SIG-M5 (cell line): ENCODE results near the gene SH3RF3.

ENCODE experiments used
- DNase-seq: peaks from one replicate; lab custom pipeline; 2025; lab: John Stamatoyannopoulos, UW

Gene SH3RF3

DNA sequence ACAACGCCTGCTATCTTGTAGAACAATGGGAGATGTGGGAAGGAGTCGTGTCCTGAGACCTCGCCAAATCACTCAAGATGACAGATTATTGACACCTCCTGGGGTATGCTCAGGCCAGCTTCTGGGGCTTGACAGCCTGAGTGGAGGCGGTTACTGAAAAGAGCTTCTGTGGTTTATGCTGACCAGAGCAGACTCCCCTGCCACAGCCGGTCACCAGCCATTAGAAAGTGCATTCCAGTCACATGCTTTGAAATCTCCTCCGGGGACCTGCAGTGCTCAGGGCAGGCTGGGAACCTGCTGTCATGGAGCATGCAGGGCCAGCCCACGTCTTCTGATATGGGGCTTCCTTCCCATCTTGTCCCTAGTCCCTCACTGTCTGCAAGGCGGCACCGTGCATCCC is 268.9 kb downstream of the SH3RF3 start:
- no peak for DNase-seq

DNA sequence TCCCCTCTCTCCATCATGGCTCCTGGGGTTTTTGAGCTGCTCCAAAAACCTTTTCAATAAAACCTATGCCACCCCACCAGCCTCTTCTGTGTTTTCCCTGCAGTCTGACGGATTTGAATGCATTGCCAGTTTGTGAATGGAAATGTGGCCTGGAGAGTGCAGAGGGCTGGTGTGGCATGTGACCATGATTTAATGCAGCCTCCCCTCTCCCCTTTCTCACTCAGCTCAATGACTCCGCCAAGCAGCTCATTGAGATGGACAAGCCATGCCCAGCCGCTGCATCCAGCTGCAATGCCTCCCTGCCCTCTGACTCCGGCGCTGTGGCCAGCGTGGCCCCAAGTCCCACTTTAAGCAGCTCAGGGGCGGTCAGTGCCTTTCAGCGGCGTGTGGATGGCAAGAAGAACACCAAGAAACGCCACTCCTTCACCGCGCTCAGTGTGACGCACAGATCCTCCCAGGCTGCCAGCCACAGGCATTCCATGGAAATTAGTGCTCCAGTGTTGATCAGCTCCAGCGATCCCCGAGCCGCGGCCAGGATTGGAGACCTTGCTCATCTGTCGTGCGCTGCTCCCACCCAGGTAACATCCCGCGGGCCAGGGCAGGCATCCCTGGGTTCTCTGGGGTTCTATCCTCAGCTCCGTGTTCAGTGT is 269.5 kb downstream of the SH3RF3 start:
- DNase-seq: no peak

DNA sequence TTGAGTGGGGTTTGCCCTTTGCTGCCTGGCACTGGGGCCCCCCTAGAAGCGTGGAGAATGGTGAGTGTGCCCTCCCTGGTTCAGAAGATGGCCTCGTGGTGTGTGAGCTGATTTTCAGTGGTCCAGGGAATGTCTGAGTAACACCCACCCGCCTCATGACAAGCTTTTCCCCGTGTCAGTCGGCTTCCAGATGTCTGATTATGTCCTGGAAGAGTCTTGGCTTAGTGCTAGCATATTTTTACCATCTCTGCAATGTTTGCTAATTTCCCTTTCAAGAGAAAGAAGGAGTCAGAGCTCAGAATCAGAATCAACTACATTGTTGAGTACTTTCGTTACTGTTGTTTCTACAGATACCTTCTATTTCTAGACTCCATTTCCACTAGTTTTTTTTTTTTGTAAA is 270.1 kb downstream of the SH3RF3 start:
- no peak for DNase-seq

DNA sequence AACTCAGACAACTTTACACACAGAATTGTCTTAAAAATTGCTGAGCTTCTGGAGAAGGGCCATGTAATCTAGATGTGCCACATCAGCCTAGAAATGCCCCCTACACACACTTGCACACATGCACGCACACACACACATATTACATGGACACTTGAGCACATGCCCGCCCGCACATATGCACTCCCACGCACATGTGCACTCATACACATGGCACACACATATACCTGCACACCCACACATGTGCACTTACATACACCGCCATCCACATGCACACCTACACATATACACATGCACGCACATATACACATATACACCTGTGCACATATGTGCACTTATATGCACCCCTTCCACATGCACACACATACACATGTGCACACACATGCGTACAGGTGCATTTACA is 271.1 kb downstream of the SH3RF3 start:
- DNase-seq: no peak

DNA sequence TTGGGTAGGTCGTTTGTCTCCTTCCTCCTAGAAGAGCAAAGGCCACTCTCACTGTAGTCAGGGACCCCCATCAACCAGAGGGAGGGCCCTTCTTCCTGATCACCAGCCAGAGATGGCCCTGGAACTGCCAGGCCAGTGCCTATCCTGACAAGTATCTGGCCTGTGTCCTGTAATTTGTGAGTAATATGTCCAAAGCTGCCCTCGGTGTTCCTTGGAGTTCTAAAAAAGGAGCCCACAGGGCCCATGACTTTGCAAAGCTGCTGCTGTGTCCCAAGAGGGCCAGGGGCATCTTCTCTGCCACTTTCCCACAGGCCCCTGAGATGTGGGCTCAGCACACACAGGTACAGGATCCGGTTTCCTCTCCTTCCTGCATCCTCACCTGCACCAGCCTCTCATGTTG is 272.4 kb downstream of the SH3RF3 start:
- no peak for DNase-seq

DNA sequence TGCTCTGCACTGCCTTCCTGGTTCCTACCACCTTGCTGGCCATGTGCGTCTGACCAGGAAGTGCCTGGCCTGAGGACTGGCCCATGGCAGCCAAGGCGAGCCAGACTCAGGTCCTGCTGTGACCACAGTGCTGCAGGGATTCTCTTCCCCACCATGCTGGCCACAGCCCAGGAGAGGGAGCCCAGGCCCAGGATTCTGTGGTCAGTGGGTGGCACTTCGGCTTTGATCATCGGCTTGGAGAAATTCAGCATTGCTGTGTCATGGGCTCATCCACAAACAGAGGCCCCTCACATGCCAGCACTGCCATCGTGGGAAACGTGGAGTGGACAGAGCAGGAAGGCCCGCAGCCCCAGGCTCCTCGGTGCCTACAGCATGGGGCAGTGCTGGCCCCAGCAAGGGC is 273.2 kb downstream of the SH3RF3 start:
- no peak for DNase-seq

DNA sequence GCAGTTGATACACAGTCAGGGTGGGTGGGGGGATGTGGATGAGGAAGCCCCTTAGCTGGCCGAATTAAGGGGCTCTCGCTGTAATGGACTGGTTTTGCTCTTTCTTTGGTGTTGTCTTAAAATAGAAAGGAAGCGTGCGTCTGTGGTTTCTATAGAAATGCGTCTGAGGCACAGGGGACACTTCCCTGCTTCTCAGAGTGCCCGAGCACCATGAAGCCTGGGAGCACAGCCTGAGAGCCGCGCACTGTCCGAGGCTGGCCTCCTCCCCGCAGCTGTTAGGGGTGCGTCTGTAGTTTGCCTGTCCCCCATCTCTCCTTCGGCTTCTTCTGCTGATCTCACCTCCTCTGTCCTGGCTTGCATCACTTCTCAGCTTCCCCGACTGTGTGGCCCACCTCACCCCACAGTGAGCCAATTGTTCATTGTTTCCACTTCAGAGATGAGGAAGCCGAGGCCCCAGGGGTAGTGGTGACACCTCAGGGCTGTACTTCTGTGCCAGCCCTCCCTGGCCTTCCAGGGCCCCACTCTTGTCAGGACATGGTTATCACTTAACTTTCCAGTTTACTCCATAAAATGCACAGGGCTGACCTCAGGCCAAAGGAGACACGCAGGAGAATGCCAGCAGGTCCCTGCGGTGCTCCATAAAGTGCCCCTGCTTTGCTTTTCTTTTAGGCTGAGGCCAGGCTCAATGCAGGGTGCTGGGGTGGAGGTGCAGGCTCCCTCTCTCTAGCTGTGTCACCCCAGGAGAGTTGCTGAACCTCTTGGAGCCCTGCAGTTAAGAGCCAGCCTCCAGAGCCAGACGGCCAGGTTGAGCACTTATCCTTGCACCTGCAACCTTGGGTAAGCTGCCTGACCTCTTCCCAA is 274.2 kb downstream of the SH3RF3 start:
- DNase-seq: no peak

DNA sequence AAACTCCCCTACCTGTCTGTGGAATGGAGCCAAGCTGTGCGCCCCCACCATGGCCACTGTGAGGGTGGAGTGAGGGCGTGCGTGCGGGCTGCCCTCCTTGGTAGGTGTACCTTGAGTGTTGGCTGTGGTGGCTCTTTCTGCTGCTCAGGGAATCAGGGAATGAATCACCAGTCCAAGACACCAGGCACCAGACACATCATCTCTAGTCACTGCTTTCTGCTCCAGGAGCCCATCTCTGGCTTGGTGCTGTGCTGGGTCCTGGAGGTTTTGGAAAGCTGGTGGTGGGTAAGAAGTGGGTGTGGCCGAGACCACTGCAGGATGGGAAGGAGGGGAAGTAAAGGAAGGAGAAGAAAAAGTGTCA is 274.8 kb downstream of the SH3RF3 start:
- no peak for DNase-seq

DNA sequence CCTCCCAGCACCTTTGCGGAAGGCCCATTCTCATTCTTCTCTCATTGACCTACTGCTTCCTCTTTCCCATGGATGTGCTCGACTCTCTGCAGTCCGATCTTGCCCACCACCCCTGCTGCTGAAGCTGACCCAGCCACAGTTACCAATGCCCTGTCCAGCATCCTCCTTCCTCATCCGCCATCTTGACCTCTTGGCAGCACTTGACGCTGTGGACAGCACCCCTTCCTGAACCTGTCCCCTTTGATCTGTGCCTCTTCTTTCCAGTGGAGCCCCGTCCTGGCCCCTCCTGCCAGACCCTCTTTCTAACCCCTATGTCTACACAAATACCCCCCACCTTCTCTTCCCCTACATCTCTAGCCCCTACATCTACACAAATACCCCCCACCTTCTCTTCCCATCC is 275.7 kb downstream of the SH3RF3 start:
- DNase-seq: no peak

DNA sequence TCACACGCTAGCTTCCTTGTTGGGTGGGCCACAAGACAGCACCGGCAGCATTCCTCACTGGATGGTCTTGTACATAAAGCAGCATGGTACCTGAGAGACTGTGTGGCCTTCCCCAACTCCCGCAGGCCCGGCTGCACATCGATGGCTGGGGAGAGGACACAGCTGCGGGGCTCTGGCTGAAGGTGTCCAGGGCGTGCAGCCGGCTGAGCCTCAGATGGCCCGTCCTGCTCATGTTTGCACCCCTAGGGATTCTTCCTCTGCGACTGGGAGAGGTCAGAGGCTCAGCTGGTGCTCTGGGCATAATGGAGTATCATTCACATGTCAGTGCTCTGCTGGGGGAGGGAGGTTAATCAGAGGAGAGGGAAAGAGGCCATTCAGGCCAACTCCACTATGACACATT is 276.9 kb downstream of the SH3RF3 start:
- no peak for DNase-seq

DNA sequence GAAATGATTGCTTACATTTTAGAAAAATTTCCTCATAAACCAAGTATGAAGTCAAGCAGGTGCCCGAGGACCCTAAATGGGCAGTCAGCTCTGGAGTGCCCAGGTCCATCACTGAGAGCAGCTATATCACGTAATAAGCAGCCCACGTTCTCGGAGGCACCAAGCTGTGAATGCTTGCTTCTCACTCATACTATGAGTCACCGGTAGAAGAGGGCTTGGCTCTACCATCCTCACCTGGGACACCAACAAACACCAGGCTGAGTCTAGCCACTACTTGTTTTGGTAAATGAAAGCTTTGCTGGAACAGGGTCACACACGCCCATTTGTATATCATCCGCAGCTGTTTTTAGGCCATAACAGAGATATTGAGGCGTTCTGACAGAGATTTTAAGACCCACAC is 277.3 kb downstream of the SH3RF3 start:
- no peak for DNase-seq

DNA sequence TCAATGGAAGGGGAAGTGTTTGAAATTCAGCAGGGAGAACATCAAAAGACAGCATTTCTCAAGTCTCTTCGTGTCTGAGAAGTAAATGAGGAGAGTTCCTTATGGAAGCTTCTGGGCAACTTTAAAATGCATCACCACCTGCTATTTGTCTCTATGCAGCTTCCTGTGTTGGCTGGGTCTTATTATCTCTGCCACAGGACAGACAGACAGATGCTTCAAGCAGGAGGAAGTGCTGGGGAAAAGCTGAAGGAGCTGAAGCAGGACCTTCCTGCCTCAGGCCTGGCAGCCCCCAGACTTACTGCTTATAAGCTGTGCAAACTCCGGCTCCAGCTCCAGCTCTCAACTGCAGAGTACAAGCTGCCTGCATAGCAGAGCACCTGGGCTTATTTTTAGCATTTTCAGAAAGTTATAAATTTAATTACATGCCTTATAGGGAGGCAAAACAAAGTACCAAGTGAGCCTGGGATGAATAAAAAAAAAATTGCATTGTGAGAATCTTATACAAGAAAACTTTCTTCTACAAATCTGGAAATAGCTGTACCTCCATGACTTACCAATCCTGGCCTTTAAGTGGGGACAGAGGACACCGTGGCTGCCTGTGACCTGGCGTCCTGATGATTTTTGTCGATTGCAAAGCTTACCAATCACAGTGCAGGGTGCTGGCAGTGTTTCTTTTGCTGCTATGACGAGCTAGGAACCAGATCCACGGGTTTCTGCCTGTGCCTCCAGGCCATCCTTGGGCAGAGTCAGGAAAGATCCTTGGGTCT is 278.5 kb downstream of the SH3RF3 start:
- DNase-seq: no peak

DNA sequence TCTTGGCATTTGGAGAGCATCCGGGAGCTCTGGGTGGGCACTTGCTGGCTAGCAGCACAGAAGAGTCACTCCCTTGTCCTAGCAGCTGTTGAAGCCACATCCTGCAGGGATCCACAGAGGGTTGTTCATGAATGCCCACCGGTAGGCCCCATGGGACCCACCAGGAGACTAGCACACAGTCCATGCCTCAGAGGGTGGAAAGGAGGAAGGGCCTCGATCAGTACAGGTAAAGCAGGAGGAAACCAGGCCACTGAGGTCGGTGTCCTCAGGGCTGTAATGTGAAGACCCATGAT is 279.0 kb downstream of the SH3RF3 start:
- no peak for DNase-seq

DNA sequence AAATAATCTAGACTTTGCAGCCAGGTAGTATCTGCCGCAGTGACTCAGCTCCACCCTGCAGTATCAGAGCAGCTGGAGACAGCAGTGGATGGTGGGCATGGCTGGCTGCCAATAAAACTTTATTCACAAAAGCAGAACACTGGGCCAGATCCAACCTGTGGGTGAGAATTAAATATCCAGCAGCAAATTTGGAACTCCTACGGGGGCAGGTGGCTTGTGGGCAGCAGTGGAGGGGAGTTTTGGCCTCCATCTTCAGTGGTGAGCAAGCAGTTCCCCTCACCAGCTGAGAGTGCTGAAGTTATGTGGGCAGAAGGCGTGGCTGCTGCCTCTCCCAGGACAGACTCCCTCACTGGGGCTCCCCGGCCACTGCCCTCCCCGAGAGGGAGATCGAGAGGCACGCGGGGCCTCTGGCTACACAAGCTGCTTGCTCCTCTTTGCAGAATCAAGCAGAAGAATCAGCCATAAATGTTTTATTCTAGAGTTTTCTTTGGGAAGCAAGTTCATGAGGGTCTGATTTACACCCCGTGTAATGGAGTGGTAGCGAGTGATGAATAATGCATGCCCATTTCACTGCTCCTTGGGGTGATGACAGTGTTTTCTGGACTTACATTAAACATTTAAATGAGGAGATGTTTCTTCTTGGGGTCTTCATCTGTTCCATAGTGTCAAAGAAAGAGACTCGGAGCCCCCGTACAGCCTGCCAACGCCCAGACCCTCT is 280.5 kb downstream of the SH3RF3 start:
- DNase-seq: no peak

DNA sequence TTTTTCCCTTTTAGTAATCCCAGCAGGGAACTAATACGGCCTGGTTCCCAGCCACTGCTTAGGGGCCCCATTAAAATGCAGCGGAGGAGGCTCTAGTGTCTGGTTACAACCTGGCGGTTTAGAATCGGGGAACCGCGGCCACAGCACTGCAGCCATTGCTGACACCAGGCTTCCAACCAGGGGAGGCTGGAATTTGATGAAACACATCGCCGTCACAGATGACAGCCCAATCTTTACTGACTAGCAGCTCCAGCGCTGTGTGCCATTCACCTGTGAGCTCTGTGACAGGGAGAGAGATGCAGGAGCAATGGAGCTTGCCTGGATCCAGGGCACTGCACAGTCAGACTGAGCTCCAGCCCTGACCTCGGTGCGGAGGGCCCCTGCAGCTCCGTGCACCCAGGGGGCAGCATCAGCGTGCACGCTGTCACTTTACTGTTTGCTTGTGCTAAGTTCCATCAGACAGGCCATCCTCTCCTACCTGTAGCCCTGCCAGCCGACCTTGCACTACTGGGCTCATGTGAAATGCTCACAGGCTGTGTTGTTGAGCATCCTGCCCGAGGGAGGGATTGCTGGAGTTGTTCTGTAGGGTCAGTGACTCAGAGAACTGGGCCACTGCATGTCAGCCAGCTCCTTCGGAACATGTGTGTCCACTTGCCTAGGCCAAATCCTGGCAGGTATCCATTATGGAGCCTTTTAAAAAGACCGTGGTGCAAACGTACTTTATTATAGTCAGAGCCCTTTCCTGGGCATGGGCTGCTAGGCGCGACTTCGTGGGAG is 281.2 kb downstream of the SH3RF3 start:
- DNase-seq: no peak

DNA sequence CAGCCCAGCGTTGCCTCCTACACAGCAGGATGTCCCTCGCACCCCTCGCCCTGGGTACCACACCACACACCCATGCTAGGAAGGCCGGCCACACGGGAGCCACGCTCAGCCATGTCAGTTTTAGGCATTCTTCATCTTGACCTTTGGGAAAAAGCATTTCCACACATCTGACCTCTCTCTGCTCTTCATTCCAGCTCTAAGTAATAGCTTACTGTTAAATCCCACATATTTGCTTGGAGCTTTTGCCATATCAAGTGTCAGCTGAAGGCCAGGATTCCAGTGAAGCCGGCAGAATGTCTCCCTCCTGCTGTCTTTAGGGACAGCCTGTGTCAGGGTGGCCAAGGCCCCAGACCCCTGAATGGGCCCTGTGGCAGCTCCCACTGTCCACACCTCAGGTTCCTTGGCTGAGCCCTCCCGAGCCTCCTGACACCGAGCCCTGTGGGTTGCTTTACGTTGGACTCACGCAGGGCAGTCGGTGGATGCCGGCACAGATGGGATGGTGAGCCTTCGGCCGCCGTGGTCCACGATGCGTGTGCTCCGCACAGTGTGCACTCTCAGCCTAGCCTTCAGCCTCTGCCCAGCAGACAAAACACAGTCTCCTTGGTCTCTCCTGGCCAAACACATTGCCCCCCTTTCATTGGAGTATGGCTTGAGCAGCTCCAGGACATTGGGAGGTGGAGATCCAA is 282.8 kb downstream of the SH3RF3 start:
- no peak for DNase-seq

DNA sequence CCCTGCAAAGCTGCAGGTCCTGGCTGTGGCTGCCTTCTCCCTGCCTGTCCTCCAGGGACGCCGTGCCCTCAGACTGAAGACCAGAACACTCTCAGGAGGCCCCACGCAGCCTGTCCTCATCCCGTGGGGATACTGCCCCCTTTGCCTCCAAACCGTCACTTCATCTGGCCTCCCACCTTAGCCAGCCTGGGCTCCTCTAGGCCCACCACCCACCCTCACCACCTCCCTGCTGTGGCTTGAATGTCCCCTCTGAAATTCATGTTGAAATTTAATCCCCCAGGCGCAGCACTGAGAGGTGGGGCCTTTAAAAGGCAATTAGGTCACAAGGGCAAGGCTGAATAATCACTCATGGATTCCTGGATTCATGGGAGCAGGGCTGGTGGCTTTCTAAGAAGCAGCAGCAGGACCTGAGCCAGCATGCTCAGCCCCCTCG is 286.6 kb downstream of the SH3RF3 start:
- no peak for DNase-seq

DNA sequence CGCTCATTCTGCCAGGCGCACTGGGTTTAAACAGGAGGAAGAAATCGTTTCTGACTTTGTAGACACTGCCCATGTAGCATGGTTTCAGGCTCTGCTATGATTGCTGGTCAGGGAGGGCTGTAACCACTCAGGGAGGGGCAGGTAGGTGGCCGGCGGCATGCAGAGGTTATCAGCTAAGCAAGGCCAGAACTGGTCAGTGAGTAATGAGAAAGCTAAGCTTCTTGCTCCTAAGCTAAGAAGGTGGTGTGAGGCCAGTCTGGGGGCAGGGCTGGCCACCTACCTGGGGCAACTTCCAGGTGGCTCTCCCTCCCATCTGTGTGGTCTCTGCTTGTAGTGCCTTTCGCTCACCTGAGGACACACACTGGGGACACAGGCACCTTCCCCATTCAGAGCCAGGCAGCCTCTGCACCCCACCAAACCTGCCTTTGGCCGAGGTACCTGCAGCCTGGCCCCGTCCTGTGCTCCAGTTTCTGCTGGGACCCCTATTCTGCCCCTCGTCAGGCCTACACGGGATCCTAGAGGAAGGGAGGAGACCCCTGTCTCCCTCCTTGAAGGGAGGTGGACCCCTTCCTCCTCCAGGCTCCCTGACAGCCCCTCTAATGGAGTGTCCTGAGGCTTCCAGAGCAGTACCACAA is 288.8 kb downstream of the SH3RF3 start:
- no peak for DNase-seq

DNA sequence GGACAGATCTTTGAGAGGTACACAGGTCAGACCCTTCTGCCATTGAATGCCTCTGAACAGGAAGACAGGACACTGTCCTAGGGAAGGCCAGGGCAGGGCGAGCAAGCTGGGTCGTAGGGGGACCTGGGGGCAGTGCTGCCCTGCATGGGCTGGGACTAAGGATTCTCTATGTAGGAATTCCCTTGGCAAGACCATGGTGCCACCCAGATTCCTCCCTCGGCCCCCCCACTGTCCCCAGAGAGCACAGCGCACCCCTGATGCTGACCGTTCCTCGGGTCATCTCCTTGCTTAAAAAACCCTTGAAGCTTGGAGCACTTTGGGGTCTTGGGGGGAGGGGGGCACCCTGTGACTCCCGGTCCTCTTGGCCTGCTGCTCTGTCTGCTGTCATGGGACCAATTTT is 289.7 kb downstream of the SH3RF3 start:
- no peak for DNase-seq

DNA sequence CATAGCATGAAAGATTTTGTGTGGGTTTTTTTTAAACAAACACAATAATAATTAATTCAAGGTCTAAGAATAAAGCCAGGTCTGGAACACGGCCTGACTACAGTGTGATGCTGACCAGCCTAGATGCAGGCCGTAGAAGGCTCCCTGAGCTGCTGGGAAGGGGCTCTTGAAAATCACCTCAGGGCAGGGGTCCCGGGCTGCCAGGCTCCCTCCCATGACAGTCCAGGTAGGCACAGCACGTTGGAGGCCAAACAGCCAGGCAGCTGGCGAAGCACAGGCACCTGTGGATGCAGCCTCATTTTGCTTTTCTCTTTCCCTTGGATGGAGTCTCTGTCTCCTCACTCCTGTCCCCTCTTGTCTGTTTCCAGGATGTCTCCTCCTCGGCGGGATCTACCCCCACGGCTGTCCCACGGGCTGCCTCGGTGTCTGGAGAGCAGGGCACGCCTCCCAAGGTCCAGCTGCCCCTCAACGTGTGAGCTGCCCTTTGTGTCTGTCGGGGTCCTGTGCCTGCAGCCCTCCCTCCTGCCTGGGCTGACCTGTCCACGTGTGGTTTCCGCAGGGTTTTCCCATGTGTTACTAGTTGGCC is 290.3 kb downstream of the SH3RF3 start:
- no peak for DNase-seq
